GM12891 (cell line): ENCODE measurements around the gene CNIH3.

Experiments
- DNase-seq: peaks from one replicate; pipeline ENCODE4 v3.0.0; 2011; ENCODE audit warnings: low spot score; ENCODE audit not compliant: insufficient read length
- FAIRE-seq: peaks from 2 replicates; lab custom pipeline; 2011; peaks lifted over from hg19 to GRCh38; lab: Jason Lieb, UNC
- PAX5 ChIP-seq: IDR thresholded peaks from 2 replicates; pipeline ENCODE4 v1.6.1; 2011; ENCODE audit warnings: low read length, moderate library complexity, mild to moderate bottlenecking; ENCODE audit not compliant: insufficient read depth, severe bottlenecking
- POLR2A ChIP-seq: IDR thresholded peaks from 2 replicates; pipeline ENCODE4 v1.6.1; 2011; ENCODE audit warnings: low read depth, low read length, control low read depth
- POLR2AphosphoS5 ChIP-seq: IDR thresholded peaks from 2 replicates; pipeline ENCODE4 v1.6.1; 2011; ENCODE audit warnings: low read depth, low read length, control low read depth
- POU2F2 ChIP-seq: IDR thresholded peaks from 2 replicates; pipeline ENCODE4 v1.6.1; 2011; ENCODE audit warnings: low read depth, mild to moderate bottlenecking, control low read depth, low read length, moderate library complexity
- SPI1 ChIP-seq: IDR thresholded peaks from 2 replicates; pipeline ENCODE4 v1.6.1; 2011; ENCODE audit warnings: low read depth, low read length, control low read depth
- TAF1 ChIP-seq: IDR thresholded peaks from 2 replicates; pipeline ENCODE4 v1.6.1; 2011; ENCODE audit warnings: low read depth, low read length, control low read depth

The CNIH3 gene

GRCh38 chr1:224782281-224783000 is 166.3 kb downstream of the CNIH3 start:
- DNase-seq (no peak), FAIRE-seq (peak; percentile 73)
- TF ChIP-seq POLR2AphosphoS5 (no peak), TAF1 (no peak), PAX5 (no peak), POLR2A (no peak), SPI1 (no peak), POU2F2 (no peak)

DNA sequence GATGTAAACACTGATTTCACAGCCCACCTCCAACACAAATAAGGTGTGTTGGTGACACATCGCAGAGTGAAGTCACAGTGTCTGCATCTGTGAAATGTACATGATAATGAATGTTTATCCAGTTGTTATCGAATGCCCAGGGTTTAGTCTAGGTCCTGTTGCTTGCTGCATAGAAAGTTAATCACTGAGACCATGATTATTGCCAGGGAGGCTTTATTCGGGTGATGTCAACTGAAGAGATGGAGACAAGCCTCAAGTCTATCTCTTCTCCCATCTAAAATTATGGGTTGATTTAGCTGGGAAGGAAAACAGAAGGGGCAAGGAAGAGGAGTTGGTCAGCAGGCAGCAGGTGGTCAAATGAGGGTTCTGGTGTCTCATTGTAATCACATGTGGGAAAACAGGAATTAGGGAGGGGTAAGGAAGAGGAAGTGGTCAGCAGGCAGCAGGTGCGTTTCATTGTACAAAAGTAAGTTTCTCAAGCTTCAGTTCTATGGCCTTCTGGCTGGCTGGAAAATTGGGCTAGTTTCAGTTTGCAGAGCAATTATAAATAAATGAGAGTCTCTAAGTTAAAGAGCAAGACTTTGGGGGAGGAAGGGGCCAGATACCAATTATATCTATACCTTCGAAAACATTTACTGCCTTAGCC is 167.0 kb downstream of the CNIH3 start:
- peak; percentile 84 for FAIRE-seq
- no peak for DNase-seq
- no peak for TF ChIP-seq POU2F2
- TF ChIP-seq PAX5: no peak
- peak; percentile 91 for TF ChIP-seq SPI1

DNA sequence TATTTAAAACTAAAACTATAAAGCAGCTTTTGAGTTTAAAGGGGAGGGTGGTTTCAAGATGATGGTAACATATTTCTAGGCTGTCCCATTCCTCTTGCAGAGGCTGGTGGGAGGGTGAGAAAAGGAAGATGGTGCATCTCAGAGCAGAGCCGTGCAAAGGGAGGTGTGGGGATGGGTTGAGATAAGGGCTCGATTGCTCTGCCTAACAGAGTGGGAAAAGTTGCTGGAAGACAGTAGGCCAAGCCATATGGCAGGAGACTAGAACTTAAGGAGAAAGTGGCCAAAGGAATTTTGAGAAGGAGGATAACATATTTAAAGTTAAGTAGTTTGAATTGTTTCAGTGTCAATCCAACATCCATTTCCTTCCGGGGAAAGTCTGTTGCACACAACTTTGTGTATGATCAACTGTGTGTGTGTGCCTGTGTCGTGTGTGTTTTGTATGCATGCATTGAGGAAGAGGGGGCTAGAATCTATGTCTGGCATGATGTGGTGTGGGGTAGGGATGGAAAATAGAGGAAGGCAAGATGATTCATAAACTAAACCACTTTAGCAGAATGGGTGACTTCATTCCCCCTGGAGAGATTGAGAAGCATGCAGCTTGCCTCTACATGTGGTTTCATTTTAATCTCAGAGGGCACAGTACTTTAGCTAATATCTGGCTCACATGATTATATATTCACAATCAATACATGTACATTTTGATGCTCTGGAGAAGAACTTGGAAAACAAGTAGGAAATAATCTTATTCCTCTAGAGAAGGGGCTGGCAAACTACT is 168.3 kb downstream of the CNIH3 start:
- DNase-seq: no peak
- FAIRE-seq: peak; percentile 50
- TF ChIP-seq SPI1 (no peak; the same call in 1 of the 2 replicates), TAF1 (no peak), POLR2A (no peak)

- DNase-seq (no peak), FAIRE-seq (no peak)
- TF ChIP-seq TAF1 (no peak), POU2F2 (no peak), POLR2A (no peak), PAX5 (no peak), POLR2AphosphoS5 (no peak), SPI1 (no peak)
These were observed 168.9 kb downstream of the CNIH3 start for GRCh38 chr1:224785040-224785328.

DNA sequence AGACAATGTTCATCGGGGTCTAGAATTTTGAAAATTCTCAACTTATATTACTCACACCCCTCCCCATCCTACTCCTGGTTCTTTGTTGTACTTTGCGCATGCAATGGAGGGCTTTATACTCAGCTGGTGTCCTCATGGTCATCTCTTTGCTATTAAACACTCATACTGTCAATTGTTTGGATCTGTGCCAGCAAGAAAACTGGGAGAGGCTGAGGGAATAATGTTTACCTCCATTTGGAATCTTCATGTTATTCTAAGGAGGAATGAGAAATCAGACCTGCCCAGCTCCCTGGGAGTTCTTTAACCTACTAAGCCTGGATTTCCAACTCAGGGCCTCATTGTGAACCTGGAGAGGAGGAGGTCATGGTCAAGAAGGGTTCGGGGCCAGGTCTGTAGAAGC is 169.5 kb downstream of the CNIH3 start:
- no peak for TF ChIP-seq PAX5
- TF ChIP-seq POU2F2: no peak
- TF ChIP-seq POLR2A: no peak
- TF ChIP-seq SPI1: no peak
- TF ChIP-seq TAF1: no peak
- no peak for TF ChIP-seq POLR2AphosphoS5
- FAIRE-seq: no peak

DNA sequence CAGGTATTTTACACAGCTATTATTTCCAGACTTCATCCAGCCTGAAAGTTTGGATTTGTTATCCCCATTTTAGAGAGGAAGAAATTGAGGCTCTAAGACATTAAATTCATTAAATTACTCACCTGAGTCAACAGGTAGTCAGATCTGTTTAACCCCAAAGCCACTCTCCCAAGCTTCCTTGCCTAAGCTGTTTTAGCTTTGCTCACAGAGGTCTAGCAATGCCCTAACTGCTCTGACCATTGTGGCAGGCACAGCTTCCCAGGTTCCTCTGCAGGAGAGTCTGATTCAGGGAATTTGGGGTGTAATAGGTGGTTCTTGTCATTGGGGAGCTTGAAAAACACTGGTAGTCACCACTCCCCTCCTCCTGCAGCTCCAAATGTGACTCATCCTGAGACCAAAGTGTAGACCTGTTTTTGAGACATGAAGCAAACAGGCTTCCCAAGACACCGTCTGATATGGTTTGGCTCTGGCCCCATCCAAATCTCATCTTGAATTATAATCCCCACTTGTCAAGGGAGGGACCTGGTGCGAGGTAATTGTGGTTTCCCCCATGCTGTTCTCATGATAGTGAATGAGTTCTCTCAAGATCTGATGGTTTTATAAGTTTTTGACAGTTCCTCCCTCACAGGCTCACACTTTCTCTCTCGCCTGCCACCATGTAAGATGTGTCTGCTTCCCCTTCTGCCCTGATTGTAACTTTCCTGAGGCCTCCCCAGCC is 170.6 kb downstream of the CNIH3 start:
- FAIRE-seq: no peak
- no peak for DNase-seq

More for the DNA sequence above, 169.5 kb downstream of the CNIH3 start:
- no peak for DNase-seq

DNA sequence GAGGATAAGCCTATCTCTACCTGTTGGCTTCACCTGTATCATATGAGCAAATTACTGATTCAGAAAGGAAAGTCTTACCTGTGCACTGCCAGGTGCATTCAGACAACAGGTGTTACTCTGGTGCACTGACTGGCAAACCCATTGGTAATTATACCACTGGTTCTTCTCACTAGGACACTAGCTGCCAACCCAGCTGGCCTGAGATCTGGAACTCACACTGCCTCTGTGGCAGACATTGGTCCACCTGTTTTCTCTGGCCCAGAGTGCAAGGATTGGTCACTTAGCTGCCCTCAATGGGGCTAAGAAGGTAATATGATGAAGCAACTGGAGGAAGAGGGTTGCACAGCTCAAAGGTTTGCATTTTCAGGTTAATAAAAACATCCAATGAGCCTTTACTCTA is 173.2 kb downstream of the CNIH3 start:
- FAIRE-seq (no peak), DNase-seq (no peak)
- TF ChIP-seq POLR2A (no peak), PAX5 (no peak), POU2F2 (no peak), POLR2AphosphoS5 (no peak), SPI1 (no peak), TAF1 (no peak)

More for the DNA sequence above, 170.6 kb downstream of the CNIH3 start:
- TF ChIP-seq SPI1 (no peak), POU2F2 (no peak), POLR2A (no peak), TAF1 (no peak), POLR2AphosphoS5 (no peak), PAX5 (no peak)
